NB4 (cell line): ENCODE data around the gene ARX.

ENCODE experiments used
- CTCF ChIP-seq: IDR thresholded peaks from one replicate; pipeline ENCODE4 v1.5.1; 2012; ENCODE audit warnings: low read depth, low read length
- MAX ChIP-seq: IDR thresholded peaks from 2 replicates; pipeline ENCODE4 v1.6.1; 2011; ENCODE audit warnings: low read depth, low read length
- POLR2A ChIP-seq: IDR thresholded peaks from 2 replicates; pipeline ENCODE4 v1.6.1; 2011; ENCODE audit warnings: mild to moderate bottlenecking; ENCODE audit not compliant: insufficient read length; ENCODE audit errors: extremely low read depth

- TF ChIP-seq CTCF = no peak
- TF ChIP-seq POLR2A = no peak
- TF ChIP-seq MAX = no peak
Measured at GRCh38 chrX:24955372-24955930, 60.3 kb downstream of the ARX start.
